Measurements from ENCODE around the gene ZBTB20. TPM values are rescaled to one million over a fixed set of nuclear protein-coding genes. Genes with fewer than 3 reads are reported as not detected.

Gene ZBTB20
- total and polyA plus RNA-seq, 10 donors, result 0.32 to 89.7 (median 71.8) TPM

DNA sequence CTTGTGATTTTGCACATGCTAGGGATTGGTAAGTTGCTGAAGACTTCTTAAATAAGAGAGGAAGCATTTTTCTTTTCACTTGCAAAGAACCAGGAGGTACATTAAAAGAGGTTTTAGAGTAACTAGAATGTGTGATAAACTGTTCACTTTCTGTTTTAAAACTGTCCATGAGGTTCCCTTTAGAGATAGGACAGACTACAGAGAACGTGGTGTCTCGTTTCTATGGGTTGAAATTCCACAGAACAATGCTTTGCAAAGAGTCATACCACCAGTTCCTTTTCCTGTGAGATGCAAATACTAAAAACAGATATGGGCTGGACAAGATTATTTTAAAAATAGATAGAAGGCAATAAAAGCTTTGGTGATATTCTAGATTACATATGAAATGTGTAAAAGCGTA is 480.5 kb downstream of the ZBTB20 start:
- Histone ChIP-seq H3K9me3 (peaks cover 0 to 12% (median 9%) of the 10 kb centered on the region in 8 donors), H3K4me1 (no peaks in the 10 kb centered on the region), H3K27me3 (replicated peaks in 1 of 7) (no peaks in the 10 kb centered on the region), H3K27ac (no peak overlapping the region), H3K36me3 (peaks cover 0 to 9% (median 0%) of the 10 kb centered on the region in 6 donors), H3K4me3 (no peak overlapping the region)
- 51 to 62% (median 60%) methylated on average over 3 of the region's 3 CpGs for WGBS, 5 donors
- intact Hi-C loops (cut with DNase I; ENCODE audit: low total_unique reads), result no loop called here
- no peak for DNase-seq
- TF ChIP-seq POLR2AphosphoS5 (IDR thresholded peaks at IDR 0.05), result no peak

GRCh38 chr3:114664006-114664405 is 483.1 kb downstream of the ZBTB20 start:
- H3K4me3 ChIP-seq, result no peak overlapping the region
- H3K9me3 ChIP-seq, result peaks cover 0 to 12% (median 9%) of the 10 kb centered on the region in 8 donors
- no peak overlapping the region for H3K27ac ChIP-seq
- TF ChIP-seq POLR2AphosphoS5 (IDR thresholded peaks at IDR 0.05) (no peak), POLR2A (IDR thresholded peaks at IDR 0.05) (no peak)
- TF ChIP-seq, protein P1, sequence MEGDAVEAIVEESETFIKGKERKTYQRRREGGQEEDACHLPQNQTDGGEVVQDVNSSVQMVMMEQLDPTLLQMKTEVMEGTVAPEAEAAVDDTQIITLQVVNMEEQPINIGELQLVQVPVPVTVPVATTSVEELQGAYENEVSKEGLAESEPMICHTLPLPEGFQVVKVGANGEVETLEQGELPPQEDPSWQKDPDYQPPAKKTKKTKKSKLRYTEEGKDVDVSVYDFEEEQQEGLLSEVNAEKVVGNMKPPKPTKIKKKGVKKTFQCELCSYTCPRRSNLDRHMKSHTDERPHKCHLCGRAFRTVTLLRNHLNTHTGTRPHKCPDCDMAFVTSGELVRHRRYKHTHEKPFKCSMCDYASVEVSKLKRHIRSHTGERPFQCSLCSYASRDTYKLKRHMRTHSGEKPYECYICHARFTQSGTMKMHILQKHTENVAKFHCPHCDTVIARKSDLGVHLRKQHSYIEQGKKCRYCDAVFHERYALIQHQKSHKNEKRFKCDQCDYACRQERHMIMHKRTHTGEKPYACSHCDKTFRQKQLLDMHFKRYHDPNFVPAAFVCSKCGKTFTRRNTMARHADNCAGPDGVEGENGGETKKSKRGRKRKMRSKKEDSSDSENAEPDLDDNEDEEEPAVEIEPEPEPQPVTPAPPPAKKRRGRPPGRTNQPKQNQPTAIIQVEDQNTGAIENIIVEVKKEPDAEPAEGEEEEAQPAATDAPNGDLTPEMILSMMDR (IDR thresholded peaks at IDR 0.05 in 8 of 11, conservative IDR thresholded peaks at IDR 0.05 in 3 of 11), result no peak
- no peaks in the 10 kb centered on the region for H3K4me1 ChIP-seq
- intact Hi-C loops (cut with DNase I; ENCODE audit: low total_unique reads), result no loop called here
- no peaks in the 10 kb centered on the region for H3K27me3 ChIP-seq (replicated peaks in 1 of 7)
- DNase-seq, result no peak
- H3K36me3 ChIP-seq, result peaks cover 0 to 9% (median 0%) of the 10 kb centered on the region in 6 donors

DNA sequence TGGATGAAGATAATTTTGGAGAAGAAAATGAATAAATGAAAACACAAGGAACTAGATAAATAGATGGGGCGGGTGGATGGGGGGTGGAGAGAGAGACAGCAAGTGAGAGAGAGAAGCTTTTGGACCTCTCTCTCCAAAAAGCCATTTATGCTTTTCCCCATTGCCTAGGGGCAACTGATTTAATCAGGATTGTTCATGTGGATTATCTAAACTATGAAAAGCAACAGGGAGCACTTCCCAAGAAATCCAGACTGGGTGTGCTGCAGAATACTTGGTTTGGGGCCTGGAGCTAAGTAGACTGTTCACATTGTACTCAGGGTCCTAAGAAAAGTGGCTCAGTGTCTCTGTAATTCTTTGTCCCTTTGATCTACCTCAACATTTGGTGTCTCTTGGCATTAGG is 486.3 kb downstream of the ZBTB20 start:
- WGBS, 5 donors, result 84 to 100% (median 95%) methylated on average over 1 of the region's 1 CpG
- Histone ChIP-seq H3K36me3 (peaks cover 0 to 9% (median 0%) of the 10 kb centered on the region in 6 donors), H3K4me1 (no peaks in the 10 kb centered on the region), H3K9me3 (peaks cover 0 to 12% (median 9%) of the 10 kb centered on the region in 8 donors), H3K4me3 (no peak overlapping the region), H3K27ac (peak overlapping the region in 2 of 8 donors; percentile 13 to 26), H3K27me3 (replicated peaks in 1 of 7) (no peaks in the 10 kb centered on the region)
- DNase-seq, result no peak
- no peak for TF ChIP-seq POLR2AphosphoS5 (IDR thresholded peaks at IDR 0.05)
- no peak for TF ChIP-seq POLR2A (IDR thresholded peaks at IDR 0.05)
- TF ChIP-seq, protein P1 (IDR thresholded peaks at IDR 0.05 in 8 of 11, conservative IDR thresholded peaks at IDR 0.05 in 3 of 11), result no peak
- intact Hi-C loops (cut with DNase I; ENCODE audit: low total_unique reads), result no loop called here

- peaks cover 0 to 12% (median 9%) of the 10 kb centered on the region in 8 donors for H3K9me3 ChIP-seq
- H3K27ac ChIP-seq, result peak overlapping the region in 1 of 8 donors; percentile 26
- TF ChIP-seq POLR2A (IDR thresholded peaks at IDR 0.05) (no peak), POLR2AphosphoS5 (IDR thresholded peaks at IDR 0.05) (no peak)
- TF ChIP-seq, protein P1 (IDR thresholded peaks at IDR 0.05 in 8 of 11, conservative IDR thresholded peaks at IDR 0.05 in 3 of 11), result no peak
- H3K4me1 ChIP-seq, result no peaks in the 10 kb centered on the region
- peaks cover 0 to 9% (median 0%) of the 10 kb centered on the region in 6 donors for H3K36me3 ChIP-seq
- intact Hi-C loops (cut with DNase I; ENCODE audit: low total_unique reads), result no loop called here
- no peaks in the 10 kb centered on the region for H3K27me3 ChIP-seq (replicated peaks in 1 of 7)
- no peak overlapping the region for H3K4me3 ChIP-seq
- WGBS, 5 donors, result 59 to 87% (median 71%) methylated on average over 6 of the region's 6 CpGs
- no peak for DNase-seq
These were observed 487.0 kb downstream of the ZBTB20 start for GRCh38 chr3:114660124-114660523.

Data from spleen (tissue), 11 donors.